Peyer's patch (tissue), 4 donors: ENCODE measurements around the gene PAXIP1.

Experiments used
- CTCF ChIP-seq, 6 experiments: fragments of 450-650 bp in 4 of 6; fragments of 200-600 bp in 2 of 6; sonication (generic) in 1 of 6; IDR thresholded peaks; one replicate each; pipeline ENCODE4 v1.5.1; 2017 to 2019; ENCODE audit warnings: antibody characterized with exemption in 6 of 6, mild to moderate bottlenecking in 3 of 6, moderate library complexity in 1 of 6
- POLR2A ChIP-seq, 2 donors: fragments of 450-650 bp; IDR thresholded peaks; one replicate each; pipeline ENCODE4 v1.5.1; 2017; ENCODE audit warnings: antibody characterized with exemption in 2 of 2, mild to moderate bottlenecking in 2 of 2, moderate library complexity in 2 of 2

GRCh38 chr7:154967401-154967955, 35.4 kb downstream of the PAXIP1 start:
- TF ChIP-seq CTCF (IDR thresholded peaks at IDR 0.05), result no peak
- no peak for TF ChIP-seq POLR2A (IDR thresholded peaks at IDR 0.05)
